Tibial artery (tissue), 4 donors: ENCODE results near the gene TEX12.

Experiments used
- DNase-seq, 2 donors: peaks; one replicate each; pipeline ENCODE4 v3.0.0-alpha.2; 2019
- H3K27ac ChIP-seq, 2 donors: fragments of 200-600 bp; sonication (generic) in 1 of 2; 1 replicate in 1 of 2; 2 replicates in 1 of 2; pipeline ENCODE4 v1.5.1; 2018 to 2019; ENCODE audit warnings: mild to moderate bottlenecking in 1 of 2
- H3K27me3 ChIP-seq, 2 donors: fragments of 200-600 bp; sonication (generic) in 1 of 2; one replicate each; pipeline versions ENCODE4 v1.5.1 to v1.6.0; 2016 to 2019
- H3K36me3 ChIP-seq, 3 donors: fragments of 200-600 bp; sonication (generic) in 2 of 3; one replicate each; pipeline ENCODE4 v1.5.1; 2016 to 2019; ENCODE audit warnings: mild to moderate bottlenecking in 2 of 3
- H3K4me1 ChIP-seq, 4 donors: fragments of 200-600 bp; sonication (generic) in 2 of 4; 1 replicate in 3 of 4; 2 replicates in 1 of 4; pipeline ENCODE4 v1.5.1; 2016 to 2019
- H3K4me3 ChIP-seq, 2 donors: fragments of 200-600 bp; sonication (generic) in 1 of 2; 1 replicate in 1 of 2; 2 replicates in 1 of 2; pipeline ENCODE4 v1.5.1; 2018 to 2019; ENCODE audit warnings: mild to moderate bottlenecking in 2 of 2
- H3K9me3 ChIP-seq, 3 donors: fragments of 200-600 bp; sonication (generic) in 1 of 3; one replicate each; pipeline ENCODE4 v1.5.1; 2016 to 2019
- intact Hi-C: fragments of 100-400 bp; cut with DNase I; formaldehyde crosslinking; loops from one replicate; pipeline ENCODE4 v1.15.0; 2023; ENCODE audit warnings: low total_unique reads
- TF ChIP-seq, protein P1 (sequence below), 2 experiments: fragments of 200-600 bp in 1 of 2; fragments of 450-650 bp in 1 of 2; IDR thresholded peaks; one replicate each; pipeline ENCODE4 v1.5.1; 2017 to 2019; ENCODE audit warnings: antibody characterized with exemption in 2 of 2, mild to moderate bottlenecking in 1 of 2, moderate library complexity in 1 of 2

TEX12 gene

DNA sequence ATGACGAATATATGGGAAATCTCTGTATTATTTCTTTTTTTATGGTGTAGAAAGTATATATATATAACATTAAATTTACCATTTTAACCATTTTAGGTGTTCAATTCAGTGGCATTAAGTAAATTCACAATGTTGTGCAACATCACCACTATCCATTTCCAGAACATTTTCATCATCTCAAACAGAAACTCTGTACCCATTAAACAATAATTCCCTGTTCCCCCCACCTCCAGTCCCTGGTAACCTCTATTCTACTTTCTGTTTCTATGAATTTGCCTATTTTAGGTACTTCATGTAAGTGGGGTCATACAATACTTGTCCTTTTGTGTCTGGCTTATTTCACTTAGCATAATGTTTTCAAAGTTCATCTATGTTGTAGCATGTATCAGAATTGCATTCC is 43.7 kb downstream of the TEX12 start:
- TF ChIP-seq, protein P1, sequence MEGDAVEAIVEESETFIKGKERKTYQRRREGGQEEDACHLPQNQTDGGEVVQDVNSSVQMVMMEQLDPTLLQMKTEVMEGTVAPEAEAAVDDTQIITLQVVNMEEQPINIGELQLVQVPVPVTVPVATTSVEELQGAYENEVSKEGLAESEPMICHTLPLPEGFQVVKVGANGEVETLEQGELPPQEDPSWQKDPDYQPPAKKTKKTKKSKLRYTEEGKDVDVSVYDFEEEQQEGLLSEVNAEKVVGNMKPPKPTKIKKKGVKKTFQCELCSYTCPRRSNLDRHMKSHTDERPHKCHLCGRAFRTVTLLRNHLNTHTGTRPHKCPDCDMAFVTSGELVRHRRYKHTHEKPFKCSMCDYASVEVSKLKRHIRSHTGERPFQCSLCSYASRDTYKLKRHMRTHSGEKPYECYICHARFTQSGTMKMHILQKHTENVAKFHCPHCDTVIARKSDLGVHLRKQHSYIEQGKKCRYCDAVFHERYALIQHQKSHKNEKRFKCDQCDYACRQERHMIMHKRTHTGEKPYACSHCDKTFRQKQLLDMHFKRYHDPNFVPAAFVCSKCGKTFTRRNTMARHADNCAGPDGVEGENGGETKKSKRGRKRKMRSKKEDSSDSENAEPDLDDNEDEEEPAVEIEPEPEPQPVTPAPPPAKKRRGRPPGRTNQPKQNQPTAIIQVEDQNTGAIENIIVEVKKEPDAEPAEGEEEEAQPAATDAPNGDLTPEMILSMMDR (IDR thresholded peaks at IDR 0.05) = no peak
- Histone ChIP-seq H3K27ac (no peak overlapping the region), H3K27me3 (no peaks in the 10 kb centered on the region), H3K36me3 (peaks cover 0 to 3% (median 0%) of the 10 kb centered on the region in 3 donors), H3K4me3 (no peak overlapping the region), H3K9me3 (no peaks in the 10 kb centered on the region), H3K4me1 (no peaks in the 10 kb centered on the region)
- intact Hi-C loops = no loop called here
- DNase-seq = no peak

DNA sequence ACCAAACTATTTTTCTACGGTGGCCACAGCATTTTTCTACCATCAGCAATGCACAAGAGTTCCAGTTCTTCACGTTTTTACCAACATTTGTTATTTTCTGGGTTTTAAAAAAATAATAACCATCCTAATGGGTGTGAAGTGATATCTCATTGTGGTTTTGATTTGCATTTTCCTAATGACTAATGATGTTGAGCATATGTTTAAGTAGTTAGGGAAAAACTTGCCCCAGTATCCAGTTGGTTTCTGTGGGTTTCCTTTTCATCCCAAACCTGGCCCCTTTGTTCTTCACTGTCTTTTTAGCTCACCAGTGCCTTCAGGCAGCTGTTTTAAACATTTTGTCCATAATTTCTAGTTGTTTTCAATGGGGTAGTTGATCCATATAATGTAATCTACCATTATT is 44.4 kb downstream of the TEX12 start:
- Histone ChIP-seq H3K9me3 (no peaks in the 10 kb centered on the region), H3K27ac (no peak overlapping the region), H3K4me1 (no peaks in the 10 kb centered on the region), H3K4me3 (no peak overlapping the region), H3K27me3 (no peaks in the 10 kb centered on the region), H3K36me3 (no peaks in the 10 kb centered on the region)
- intact Hi-C loops = no loop called here
- TF ChIP-seq, protein P1 (IDR thresholded peaks at IDR 0.05) = no peak
- DNase-seq = no peak

DNA sequence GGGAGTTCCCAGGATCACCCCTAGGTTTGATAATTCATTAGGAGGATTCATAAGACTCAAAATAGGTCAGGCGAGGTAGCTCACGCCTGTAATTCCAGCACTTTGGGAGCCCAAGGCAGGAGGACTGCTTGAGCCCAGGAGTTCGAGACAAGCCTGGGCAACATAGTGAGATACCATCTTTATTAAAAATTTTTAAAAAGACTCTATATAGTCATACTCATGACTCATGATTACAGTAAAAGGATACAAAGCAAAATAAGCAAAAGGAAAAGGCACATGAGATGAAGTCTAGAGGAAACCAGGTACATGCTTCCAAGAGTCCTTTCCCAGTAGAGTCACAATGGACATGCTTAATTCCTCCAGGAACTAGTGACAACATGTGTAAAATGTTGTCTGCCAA is 45.1 kb downstream of the TEX12 start:
- no peaks in the 10 kb centered on the region for H3K4me1 ChIP-seq
- intact Hi-C loops = no loop called here

DNA sequence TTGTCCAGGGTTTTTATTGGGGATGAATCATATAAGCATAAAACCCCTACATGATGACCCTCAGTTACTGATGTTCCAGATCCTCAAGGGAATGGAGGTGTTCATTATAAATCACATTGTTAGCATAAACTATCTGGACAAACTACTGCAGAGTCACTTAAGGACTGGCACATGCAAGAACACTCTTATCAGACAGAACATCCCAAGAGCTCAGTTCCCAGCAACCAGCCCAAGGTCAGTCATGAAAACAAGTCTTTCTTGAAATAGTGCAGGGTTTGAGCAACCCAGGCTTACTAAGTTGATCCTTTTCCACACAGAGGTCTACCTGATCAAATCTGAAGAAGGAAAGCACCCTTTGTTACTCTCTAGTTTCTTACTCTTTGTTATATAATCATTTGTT is 45.5 kb downstream of the TEX12 start:
- TF ChIP-seq, protein P1 (IDR thresholded peaks at IDR 0.05) = no peak
- H3K4me1 ChIP-seq = no peaks in the 10 kb centered on the region
- DNase-seq = no peak
- no peaks in the 10 kb centered on the region for H3K27me3 ChIP-seq
- H3K4me3 ChIP-seq = no peak overlapping the region
- no peak overlapping the region for H3K27ac ChIP-seq
- intact Hi-C loops = no loop called here
- H3K9me3 ChIP-seq = no peaks in the 10 kb centered on the region
- no peaks in the 10 kb centered on the region for H3K36me3 ChIP-seq

More for the DNA sequence above, 45.1 kb downstream of the TEX12 start:
- DNase-seq = no peak
- no peaks in the 10 kb centered on the region for H3K9me3 ChIP-seq
- no peak overlapping the region for H3K4me3 ChIP-seq
- TF ChIP-seq, protein P1 (IDR thresholded peaks at IDR 0.05) = no peak
- no peaks in the 10 kb centered on the region for H3K27me3 ChIP-seq
- no peak overlapping the region for H3K27ac ChIP-seq
- H3K36me3 ChIP-seq = no peaks in the 10 kb centered on the region

DNA sequence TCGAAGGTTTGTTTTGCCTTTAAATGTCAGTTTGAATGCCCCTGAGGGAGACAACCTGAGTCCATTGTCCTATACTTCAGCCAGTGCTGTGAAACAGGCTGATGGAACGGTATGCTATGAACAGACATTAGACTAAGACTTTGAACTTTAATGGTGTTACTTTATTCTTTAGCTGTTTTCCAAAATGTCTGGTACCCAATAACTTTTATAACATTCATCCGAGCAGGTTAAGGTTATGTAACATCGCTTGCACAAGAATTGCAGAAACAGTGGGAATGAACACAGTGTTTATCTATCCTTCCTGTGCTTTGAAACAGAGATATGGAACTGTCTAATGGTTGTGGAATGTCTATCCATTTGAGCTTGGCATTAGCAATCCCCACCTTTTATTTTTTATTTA is 46.6 kb downstream of the TEX12 start:
- Histone ChIP-seq H3K4me1 (no peaks in the 10 kb centered on the region), H3K27ac (no peak overlapping the region), H3K36me3 (no peaks in the 10 kb centered on the region), H3K27me3 (no peaks in the 10 kb centered on the region), H3K9me3 (no peaks in the 10 kb centered on the region), H3K4me3 (no peak overlapping the region)
- no peak for DNase-seq
- TF ChIP-seq, protein P1 (IDR thresholded peaks at IDR 0.05) = no peak
- intact Hi-C loops = no loop called here

DNA sequence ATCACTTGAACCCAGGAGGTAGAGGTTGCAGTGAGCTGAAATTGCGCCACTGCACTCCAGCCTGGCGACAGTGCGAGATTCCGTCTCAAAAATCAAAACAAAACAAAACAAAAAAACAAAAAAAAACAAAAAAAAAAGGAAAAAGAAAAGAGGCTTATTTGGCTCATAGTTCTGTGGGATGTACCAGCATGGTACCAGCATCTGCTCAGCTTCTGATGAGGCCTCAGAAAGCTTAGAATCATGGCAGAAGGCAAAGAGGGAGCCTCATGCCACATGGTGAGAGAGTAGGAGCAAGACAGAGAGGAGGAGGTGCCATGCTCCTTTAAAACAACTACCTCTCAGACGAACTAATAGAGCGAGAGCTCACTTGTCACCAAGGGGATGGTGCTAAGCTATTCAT is 48.4 kb downstream of the TEX12 start:
- H3K4me3 ChIP-seq = no peak overlapping the region
- intact Hi-C loops = no loop called here
- H3K4me1 ChIP-seq = peaks cover 0 to 4% (median 0%) of the 10 kb centered on the region in 4 donors
- H3K27ac ChIP-seq = no peak overlapping the region
- no peak for DNase-seq
- no peaks in the 10 kb centered on the region for H3K36me3 ChIP-seq
- H3K27me3 ChIP-seq = no peaks in the 10 kb centered on the region
- TF ChIP-seq, protein P1 (IDR thresholded peaks at IDR 0.05) = no peak
- H3K9me3 ChIP-seq = no peaks in the 10 kb centered on the region
